Tibial artery (tissue), 4 donors: ENCODE results near the gene MRPL22.
"Not testable (repeated sequence)": the region's sequence is repeated elsewhere in the genome, so short reads cannot be mapped to it uniquely, and the experiment has no call there.

Experiments used
- DNase-seq, 2 donors: peaks; one replicate each; pipeline ENCODE4 v3.0.0-alpha.2; 2019
- H3K27ac ChIP-seq, 2 donors: fragments of 200-600 bp; sonication (generic) in 1 of 2; 1 replicate in 1 of 2; 2 replicates in 1 of 2; pipeline ENCODE4 v1.5.1; 2018 to 2019; ENCODE audit warnings: mild to moderate bottlenecking in 1 of 2
- H3K27me3 ChIP-seq, 2 donors: fragments of 200-600 bp; sonication (generic) in 1 of 2; one replicate each; pipeline versions ENCODE4 v1.5.1 to v1.6.0; 2016 to 2019
- H3K36me3 ChIP-seq, 3 donors: fragments of 200-600 bp; sonication (generic) in 2 of 3; one replicate each; pipeline ENCODE4 v1.5.1; 2016 to 2019; ENCODE audit warnings: mild to moderate bottlenecking in 2 of 3
- H3K4me1 ChIP-seq, 4 donors: fragments of 200-600 bp; sonication (generic) in 2 of 4; 1 replicate in 3 of 4; 2 replicates in 1 of 4; pipeline ENCODE4 v1.5.1; 2016 to 2019
- H3K4me3 ChIP-seq, 2 donors: fragments of 200-600 bp; sonication (generic) in 1 of 2; 1 replicate in 1 of 2; 2 replicates in 1 of 2; pipeline ENCODE4 v1.5.1; 2018 to 2019; ENCODE audit warnings: mild to moderate bottlenecking in 2 of 2
- H3K9me3 ChIP-seq, 3 donors: fragments of 200-600 bp; sonication (generic) in 1 of 3; one replicate each; pipeline ENCODE4 v1.5.1; 2016 to 2019
- intact Hi-C: fragments of 100-400 bp; cut with DNase I; formaldehyde crosslinking; loops from one replicate; pipeline ENCODE4 v1.15.0; 2023; ENCODE audit warnings: low total_unique reads
- TF ChIP-seq, protein P1 (sequence below), 2 experiments: fragments of 200-600 bp in 1 of 2; fragments of 450-650 bp in 1 of 2; IDR thresholded peaks; one replicate each; pipeline ENCODE4 v1.5.1; 2017 to 2019; ENCODE audit warnings: antibody characterized with exemption in 2 of 2, mild to moderate bottlenecking in 1 of 2, moderate library complexity in 1 of 2

Gene MRPL22

GRCh38 chr5:154970759-154971158 is 29.9 kb downstream of the MRPL22 start:
- TF ChIP-seq, protein P1, sequence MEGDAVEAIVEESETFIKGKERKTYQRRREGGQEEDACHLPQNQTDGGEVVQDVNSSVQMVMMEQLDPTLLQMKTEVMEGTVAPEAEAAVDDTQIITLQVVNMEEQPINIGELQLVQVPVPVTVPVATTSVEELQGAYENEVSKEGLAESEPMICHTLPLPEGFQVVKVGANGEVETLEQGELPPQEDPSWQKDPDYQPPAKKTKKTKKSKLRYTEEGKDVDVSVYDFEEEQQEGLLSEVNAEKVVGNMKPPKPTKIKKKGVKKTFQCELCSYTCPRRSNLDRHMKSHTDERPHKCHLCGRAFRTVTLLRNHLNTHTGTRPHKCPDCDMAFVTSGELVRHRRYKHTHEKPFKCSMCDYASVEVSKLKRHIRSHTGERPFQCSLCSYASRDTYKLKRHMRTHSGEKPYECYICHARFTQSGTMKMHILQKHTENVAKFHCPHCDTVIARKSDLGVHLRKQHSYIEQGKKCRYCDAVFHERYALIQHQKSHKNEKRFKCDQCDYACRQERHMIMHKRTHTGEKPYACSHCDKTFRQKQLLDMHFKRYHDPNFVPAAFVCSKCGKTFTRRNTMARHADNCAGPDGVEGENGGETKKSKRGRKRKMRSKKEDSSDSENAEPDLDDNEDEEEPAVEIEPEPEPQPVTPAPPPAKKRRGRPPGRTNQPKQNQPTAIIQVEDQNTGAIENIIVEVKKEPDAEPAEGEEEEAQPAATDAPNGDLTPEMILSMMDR (IDR thresholded peaks at IDR 0.05), result no peak
- peaks cover 7 to 34% (median 25%) of the 10 kb centered on the region in 3 donors for H3K36me3 ChIP-seq
- intact Hi-C loops, result no loop called here
- H3K4me3 ChIP-seq, result no peak overlapping the region
- no peaks in the 10 kb centered on the region for H3K4me1 ChIP-seq
- no peaks in the 10 kb centered on the region for H3K9me3 ChIP-seq
- no peak for DNase-seq
- no peaks in the 10 kb centered on the region for H3K27me3 ChIP-seq
- no peak overlapping the region for H3K27ac ChIP-seq

- peaks cover 7 to 27% (median 22%) of the 10 kb centered on the region in 3 donors for H3K36me3 ChIP-seq
- intact Hi-C loops, result no loop called here
- H3K27me3 ChIP-seq, result no peaks in the 10 kb centered on the region
- TF ChIP-seq, protein P1 (IDR thresholded peaks at IDR 0.05), result no peak
- no peak overlapping the region for H3K4me3 ChIP-seq
- H3K27ac ChIP-seq, result no peak overlapping the region
- DNase-seq, result no peak
- H3K9me3 ChIP-seq, result no peaks in the 10 kb centered on the region
- H3K4me1 ChIP-seq, result no peaks in the 10 kb centered on the region
Observed at GRCh38 chr5:154971501-154971900, 30.6 kb downstream of the MRPL22 start.

DNA sequence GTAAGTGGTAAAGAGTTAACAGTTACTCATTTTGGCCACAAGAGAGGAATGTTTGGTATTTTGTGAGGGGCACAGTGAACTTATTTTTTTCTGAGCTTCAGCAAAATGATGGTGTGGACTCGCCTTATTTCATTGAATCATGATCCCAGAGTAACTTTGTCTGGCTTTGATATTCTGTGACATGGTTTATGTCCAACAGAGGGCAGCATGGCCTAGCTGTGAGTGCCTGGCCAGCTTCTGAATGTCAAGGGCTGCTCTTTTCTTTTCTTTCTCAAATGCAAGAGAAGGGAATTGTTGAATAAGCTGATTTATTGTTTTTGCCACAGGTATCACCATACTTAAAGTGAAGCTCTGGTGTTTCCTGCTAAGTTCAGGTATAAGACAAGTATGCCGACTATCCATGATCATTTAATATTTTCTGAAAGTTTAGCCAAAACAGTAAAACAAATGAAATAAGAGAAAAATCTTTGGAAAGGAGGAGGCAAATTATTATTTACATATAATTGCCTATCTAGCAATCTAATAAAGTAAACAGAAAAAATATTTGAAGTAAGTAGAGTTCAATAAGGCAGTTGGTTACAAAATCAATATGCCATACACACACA is 31.7 kb downstream of the MRPL22 start:
- Histone ChIP-seq H3K36me3 (peaks cover 3 to 16% (median 16%) of the 10 kb centered on the region in 3 donors), H3K27me3 (no peaks in the 10 kb centered on the region), H3K4me3 (no peak overlapping the region), H3K4me1 (no peaks in the 10 kb centered on the region), H3K9me3 (no peaks in the 10 kb centered on the region), H3K27ac (no peak overlapping the region)
- DNase-seq, result no peak
- TF ChIP-seq, protein P1 (IDR thresholded peaks at IDR 0.05), result peak; percentile 38 to 43
- intact Hi-C loops, result no loop called here

GRCh38 chr5:154976082-154976481 is 35.2 kb downstream of the MRPL22 start:
- H3K27ac ChIP-seq, H3K36me3 ChIP-seq, H3K27me3 ChIP-seq, DNase-seq, H3K4me1 ChIP-seq, H3K9me3 ChIP-seq, H3K4me3 ChIP-seq, intact Hi-C loops: not testable (repeated sequence)

- Histone ChIP-seq H3K36me3 (no peaks in the 10 kb centered on the region), H3K27me3 (no peaks in the 10 kb centered on the region), H3K4me1 (no peaks in the 10 kb centered on the region), H3K27ac (no peak overlapping the region), H3K9me3 (no peaks in the 10 kb centered on the region), H3K4me3 (no peak overlapping the region)
- DNase-seq, result no peak
- TF ChIP-seq, protein P1 (IDR thresholded peaks at IDR 0.05), result no peak
- intact Hi-C loops, result no loop called here
Observed at GRCh38 chr5:154977409-154977808, 36.5 kb downstream of the MRPL22 start.

- H3K27me3 ChIP-seq, intact Hi-C loops, H3K4me1 ChIP-seq, H3K27ac ChIP-seq, H3K4me3 ChIP-seq, H3K9me3 ChIP-seq, DNase-seq, H3K36me3 ChIP-seq: not testable (repeated sequence)
Observed at GRCh38 chr5:154978294-154978693, 37.4 kb downstream of the MRPL22 start.
